AG04450 (cell line): ENCODE measurements around the gene TLCD3A. TPM values are rescaled to one million over a fixed set of nuclear protein-coding genes. Genes with fewer than 3 reads are reported as not detected.
"Not testable (repeated sequence)": the region's sequence is repeated elsewhere in the genome, so short reads cannot be mapped to it uniquely, and the experiment has no call there.

Source experiments
- CTCF ChIA-PET: fragments of 300-600, 350-600 bp; formaldehyde crosslinking; extraction: SDS; loops from one replicate; lab custom pipeline; 2022; ENCODE audit warnings: antibody characterized with exemption, inconsistent platforms; lab: Charles Lee
- POLR2A ChIA-PET: fragments of 350-600 bp; formaldehyde crosslinking; extraction: SDS; loops from one replicate; lab custom pipeline; 2021; ENCODE audit warnings: antibody characterized with exemption, inconsistent platforms; lab: Yijun Ruan, JAX
- DNase-seq: peaks from one replicate; pipeline ENCODE4 v3.0.0-alpha.2; 2011; ENCODE audit warnings: low read depth, low spot score
- H3K27ac ChIP-seq: one replicate; pipeline ENCODE4 v1.5.1; 2012; ENCODE audit warnings: low read depth, low read length, control low read depth
- H3K27me3 ChIP-seq: one replicate; pipeline ENCODE4 v1.6.0; 2012; ENCODE audit warnings: low read length; ENCODE audit not compliant: control insufficient read depth, insufficient read depth
- H3K4me3 ChIP-seq: 2 replicates; pipeline ENCODE4 v1.5.1; 2011; ENCODE audit warnings: mild to moderate bottlenecking, low read depth, low read length, control low read depth
- H3K9me3 ChIP-seq: 2 replicates; pipeline ENCODE4 v1.5.1; 2012; ENCODE audit warnings: low read length; ENCODE audit not compliant: control insufficient read depth, insufficient read depth
- polyA plus RNA-seq: library from polyadenylated mRNA; depleted of rRNA; stranded (reverse); fragments of >200 nt; gene quantifications from 2 replicates; pipeline ENCODE4 v1.2.3, GENCODE V29; 2011
- TF ChIP-seq, protein P1 (sequence below): IDR thresholded peaks from 2 replicates; pipeline ENCODE4 v1.5.1; 2011; ENCODE audit warnings: low read depth, low read length, control low read depth, inconsistent platforms

TLCD3A gene
- polyA plus RNA-seq, 1 experiment = 23.9 TPM

DNA sequence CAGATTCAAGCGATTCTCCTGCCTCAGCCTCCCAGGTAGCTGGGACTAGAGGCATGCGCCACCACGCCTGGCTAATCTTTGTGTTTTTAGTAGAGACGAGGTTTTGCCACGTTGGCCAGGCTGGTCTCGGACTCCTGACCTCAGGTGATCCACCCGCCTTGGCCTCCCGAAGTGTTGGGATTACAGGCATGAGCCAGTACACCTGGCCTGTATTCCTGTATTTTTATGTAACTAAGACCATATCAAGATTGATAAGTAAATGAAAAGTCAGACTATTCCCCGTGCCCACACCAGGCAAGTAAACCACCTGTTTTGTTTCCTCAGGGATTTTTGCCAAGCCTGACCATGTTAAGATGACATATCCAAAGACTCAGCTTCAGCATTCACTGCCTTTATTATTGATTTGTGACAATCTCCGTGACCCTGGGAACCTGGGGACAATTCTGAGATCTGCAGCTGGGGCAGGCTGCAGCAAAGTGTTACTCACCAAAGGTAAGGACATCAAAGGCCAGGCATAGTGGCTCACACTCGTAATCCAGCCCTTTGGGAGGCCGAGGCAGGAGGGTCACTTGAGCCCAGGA is 55.3 kb downstream of the TLCD3A start:
- TF ChIP-seq, protein P1, sequence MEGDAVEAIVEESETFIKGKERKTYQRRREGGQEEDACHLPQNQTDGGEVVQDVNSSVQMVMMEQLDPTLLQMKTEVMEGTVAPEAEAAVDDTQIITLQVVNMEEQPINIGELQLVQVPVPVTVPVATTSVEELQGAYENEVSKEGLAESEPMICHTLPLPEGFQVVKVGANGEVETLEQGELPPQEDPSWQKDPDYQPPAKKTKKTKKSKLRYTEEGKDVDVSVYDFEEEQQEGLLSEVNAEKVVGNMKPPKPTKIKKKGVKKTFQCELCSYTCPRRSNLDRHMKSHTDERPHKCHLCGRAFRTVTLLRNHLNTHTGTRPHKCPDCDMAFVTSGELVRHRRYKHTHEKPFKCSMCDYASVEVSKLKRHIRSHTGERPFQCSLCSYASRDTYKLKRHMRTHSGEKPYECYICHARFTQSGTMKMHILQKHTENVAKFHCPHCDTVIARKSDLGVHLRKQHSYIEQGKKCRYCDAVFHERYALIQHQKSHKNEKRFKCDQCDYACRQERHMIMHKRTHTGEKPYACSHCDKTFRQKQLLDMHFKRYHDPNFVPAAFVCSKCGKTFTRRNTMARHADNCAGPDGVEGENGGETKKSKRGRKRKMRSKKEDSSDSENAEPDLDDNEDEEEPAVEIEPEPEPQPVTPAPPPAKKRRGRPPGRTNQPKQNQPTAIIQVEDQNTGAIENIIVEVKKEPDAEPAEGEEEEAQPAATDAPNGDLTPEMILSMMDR = no peak
- no peaks in the 10 kb centered on the region; the same call in 1 of the 2 replicates for H3K9me3 ChIP-seq
- H3K27ac ChIP-seq = no peak overlapping the region
- ChIA-PET CTCF (interaction anchor here (0.7 to 3.5 kb wide), 2 partner anchors 193 to 268 kb away, joined by 7 to 9 read pairs; no protein-coding TSS in a partner anchor), POLR2A (interaction anchor here (0.6 kb wide), 2 partner anchors 178 to 201 kb away, joined by 4 to 7 read pairs; no protein-coding TSS in a partner anchor)
- no peak for DNase-seq
- no peaks in the 10 kb centered on the region for H3K27me3 ChIP-seq
- H3K4me3 ChIP-seq = no peak overlapping the region

DNA sequence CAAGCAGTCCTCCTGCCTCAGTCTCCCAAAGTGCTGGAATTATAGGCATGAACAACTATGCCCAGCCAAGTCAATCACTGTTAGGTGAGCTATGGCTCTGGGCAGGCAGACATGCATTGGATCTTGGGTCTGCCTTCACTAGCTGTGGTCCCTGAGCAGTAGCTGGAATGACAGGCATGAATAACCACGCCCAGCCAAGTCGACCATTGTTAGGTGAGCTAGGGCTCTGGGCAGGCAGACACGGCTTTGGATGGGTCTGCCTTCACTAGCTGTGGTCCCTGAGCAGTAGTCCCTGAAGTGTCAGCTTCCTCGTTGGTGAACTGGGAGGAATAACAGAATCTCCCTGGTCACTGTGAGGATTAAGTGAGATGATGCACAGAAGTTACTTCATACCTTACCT is 56.2 kb downstream of the TLCD3A start:
- Histone ChIP-seq H3K27me3 (no peaks in the 10 kb centered on the region), H3K27ac (no peak overlapping the region), H3K9me3 (no peaks in the 10 kb centered on the region; the same call in 1 of the 2 replicates), H3K4me3 (no peak overlapping the region)
- TF ChIP-seq, protein P1 = no peak
- no peak for DNase-seq
- ChIA-PET CTCF (interaction anchor here (0.7 to 1.4 kb wide), 2 partner anchors 211 to 267 kb away, joined by 6 to 7 read pairs; no protein-coding TSS in a partner anchor), POLR2A (no interaction called here)

DNA sequence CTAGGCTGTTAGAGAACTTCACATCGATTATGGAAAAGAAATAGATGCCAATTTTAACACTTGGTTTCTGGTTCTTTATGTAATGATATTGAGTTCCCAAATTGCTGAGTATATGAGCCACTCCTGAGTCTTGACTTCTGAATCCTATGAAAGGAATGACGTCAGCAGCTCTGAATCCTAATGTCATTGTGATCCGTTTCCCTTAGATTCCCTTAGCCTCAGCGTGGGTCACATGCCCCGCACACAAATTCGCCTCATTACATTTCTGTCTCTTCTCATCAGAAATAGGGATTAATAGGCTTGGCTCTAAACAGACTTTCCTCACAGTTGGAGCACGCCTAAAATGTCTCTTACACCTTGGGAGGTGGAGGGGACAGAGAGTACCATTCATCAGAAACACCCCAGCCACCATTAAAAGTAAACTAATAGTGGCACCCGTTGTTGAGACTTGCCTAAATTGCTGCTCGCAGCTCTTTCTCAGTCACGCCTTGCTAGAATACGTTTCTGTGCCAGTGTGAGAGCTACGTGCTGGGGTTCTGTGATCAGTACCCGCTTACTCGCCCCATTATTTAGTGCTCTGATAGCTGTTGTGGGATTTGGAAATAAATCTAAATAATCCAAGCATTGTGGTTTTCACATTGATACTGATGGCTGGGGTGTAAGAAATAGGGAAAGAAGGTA is 56.9 kb downstream of the TLCD3A start:
- no peaks in the 10 kb centered on the region for H3K27me3 ChIP-seq
- H3K27ac ChIP-seq = no peak overlapping the region
- TF ChIP-seq, protein P1 = no peak
- H3K4me3 ChIP-seq = no peak overlapping the region
- CTCF ChIA-PET = interaction anchor here (1.4 kb wide), 1 partner anchor 210 kb away, joined by 6 read pairs; no protein-coding TSS in a partner anchor
- no peaks in the 10 kb centered on the region; the same call in 1 of the 2 replicates for H3K9me3 ChIP-seq
- POLR2A ChIA-PET = no interaction called here
- DNase-seq = no peak

DNA sequence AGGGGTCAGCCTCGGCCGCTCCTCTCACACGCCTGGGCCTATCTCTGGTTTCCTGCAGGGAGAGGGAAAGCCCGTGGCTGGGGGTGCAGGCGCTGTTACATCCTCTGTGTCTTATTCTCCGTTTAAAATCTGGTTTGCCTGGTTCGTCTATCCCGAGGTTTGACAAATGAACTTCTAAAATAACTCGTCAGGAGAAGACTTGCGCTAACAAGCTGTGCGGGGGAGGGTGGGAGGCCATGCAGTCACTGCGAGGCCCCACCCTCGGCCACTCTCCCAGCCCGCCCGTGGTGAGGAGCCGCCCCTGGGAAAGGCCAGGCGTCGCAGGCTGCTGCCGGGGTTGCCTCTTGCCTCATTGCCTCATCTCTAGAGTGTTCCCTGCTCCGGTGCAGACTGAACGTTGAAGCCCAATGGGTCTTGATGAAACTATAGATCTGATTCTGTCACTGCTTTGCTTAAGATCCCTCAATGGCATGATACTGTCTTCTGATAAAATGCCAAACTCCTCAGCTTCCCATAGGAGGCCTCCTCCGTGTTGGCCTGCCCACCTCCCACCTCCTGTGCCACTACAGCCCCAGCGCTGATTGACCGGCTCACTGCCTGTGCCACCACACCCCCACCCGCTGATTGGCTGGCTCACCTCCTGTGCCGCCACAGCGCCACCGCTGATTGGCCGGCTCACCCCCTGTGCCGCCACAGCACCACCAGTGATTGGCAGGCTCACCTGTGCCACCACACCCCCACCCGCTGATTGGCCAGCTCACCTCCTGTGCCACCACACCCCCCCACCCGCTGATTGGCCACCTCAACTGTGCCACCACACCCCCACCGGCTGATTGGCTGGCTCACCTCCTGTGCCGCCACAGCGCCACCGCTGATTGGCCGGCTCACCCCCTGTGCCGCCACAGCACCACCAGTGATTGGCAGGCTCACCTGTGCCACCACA is 57.8 kb downstream of the TLCD3A start:
- POLR2A ChIA-PET, H3K4me3 ChIP-seq, H3K27me3 ChIP-seq, H3K27ac ChIP-seq, DNase-seq, H3K9me3 ChIP-seq: not testable (repeated sequence)
- CTCF ChIA-PET = interaction anchor here (1.1 kb wide), 1 partner anchor 191 kb away, joined by 3 read pairs; no protein-coding TSS in a partner anchor

DNA sequence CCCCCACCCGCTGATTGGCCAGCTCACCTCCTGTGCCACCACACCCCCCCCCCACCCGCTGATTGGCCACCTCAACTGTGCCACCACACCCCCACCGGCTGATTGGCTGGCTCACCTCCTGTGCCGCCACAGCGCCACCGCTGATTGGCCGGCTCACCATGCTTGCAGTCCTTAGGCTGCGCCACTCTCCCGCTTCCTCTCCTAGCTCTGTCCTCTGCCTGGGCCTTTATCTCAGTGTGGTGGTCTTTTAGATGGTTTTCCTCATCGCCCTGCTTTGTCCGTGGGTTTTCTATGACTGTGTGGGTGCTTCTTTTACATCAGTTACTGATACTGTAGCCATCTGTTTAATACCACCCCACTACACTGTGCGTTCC is 58.5 kb downstream of the TLCD3A start:
- H3K4me3 ChIP-seq, H3K27ac ChIP-seq, DNase-seq, H3K9me3 ChIP-seq, POLR2A ChIA-PET, H3K27me3 ChIP-seq: not testable (repeated sequence)
- CTCF ChIA-PET = interaction anchor here (1.1 kb wide), 1 partner anchor 190 kb away, joined by 3 read pairs; no protein-coding TSS in a partner anchor
